Vagina (tissue), 2 donors: ENCODE data around the gene SPINK2.

Source experiments
- POLR2AphosphoS5 ChIP-seq, 2 donors: sonication (generic); formaldehyde crosslinking; IDR thresholded peaks; one replicate each; pipeline ENCODE4 v1.9.0; 2017; ENCODE audit warnings: antibody characterized with exemption in 2 of 2, mild to moderate bottlenecking in 2 of 2, low read depth in 1 of 2; ENCODE audit not compliant: insufficient read depth in 1 of 2
- TF ChIP-seq, protein P1 (sequence below), 3 experiments: fragments of 450-650 bp in 2 of 3; fragments of 200-600 bp in 1 of 3; sonication (generic) in 1 of 3; IDR thresholded peaks; one replicate each; pipeline ENCODE4 v1.5.1; 2017 to 2019; ENCODE audit warnings: antibody characterized with exemption in 3 of 3, mild to moderate bottlenecking in 2 of 3, moderate library complexity in 2 of 3

DNA sequence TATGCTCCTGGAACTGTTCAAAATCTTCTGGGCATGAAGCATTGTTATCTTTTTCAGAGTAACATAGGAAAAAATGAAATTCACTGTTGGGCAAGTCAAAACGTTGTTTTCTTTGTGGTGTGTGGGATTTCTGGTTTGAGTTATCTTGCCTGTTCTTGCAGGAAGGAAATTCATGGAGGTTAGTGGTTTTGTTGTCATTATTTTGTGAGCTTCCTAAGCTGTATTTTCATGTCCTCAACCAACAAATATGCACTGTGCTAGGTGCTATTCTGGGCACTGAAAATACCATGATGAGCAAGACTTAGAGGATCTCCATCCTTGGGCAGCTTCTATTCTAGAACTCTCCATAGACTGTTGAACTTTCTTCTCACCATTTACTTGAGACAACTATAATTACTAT is 16.9 kb downstream of the SPINK2 start:
- TF ChIP-seq, protein P1, sequence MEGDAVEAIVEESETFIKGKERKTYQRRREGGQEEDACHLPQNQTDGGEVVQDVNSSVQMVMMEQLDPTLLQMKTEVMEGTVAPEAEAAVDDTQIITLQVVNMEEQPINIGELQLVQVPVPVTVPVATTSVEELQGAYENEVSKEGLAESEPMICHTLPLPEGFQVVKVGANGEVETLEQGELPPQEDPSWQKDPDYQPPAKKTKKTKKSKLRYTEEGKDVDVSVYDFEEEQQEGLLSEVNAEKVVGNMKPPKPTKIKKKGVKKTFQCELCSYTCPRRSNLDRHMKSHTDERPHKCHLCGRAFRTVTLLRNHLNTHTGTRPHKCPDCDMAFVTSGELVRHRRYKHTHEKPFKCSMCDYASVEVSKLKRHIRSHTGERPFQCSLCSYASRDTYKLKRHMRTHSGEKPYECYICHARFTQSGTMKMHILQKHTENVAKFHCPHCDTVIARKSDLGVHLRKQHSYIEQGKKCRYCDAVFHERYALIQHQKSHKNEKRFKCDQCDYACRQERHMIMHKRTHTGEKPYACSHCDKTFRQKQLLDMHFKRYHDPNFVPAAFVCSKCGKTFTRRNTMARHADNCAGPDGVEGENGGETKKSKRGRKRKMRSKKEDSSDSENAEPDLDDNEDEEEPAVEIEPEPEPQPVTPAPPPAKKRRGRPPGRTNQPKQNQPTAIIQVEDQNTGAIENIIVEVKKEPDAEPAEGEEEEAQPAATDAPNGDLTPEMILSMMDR (IDR thresholded peaks at IDR 0.05), result no peak
- TF ChIP-seq POLR2AphosphoS5 (IDR thresholded peaks at IDR 0.05; ENCODE audit: insufficient read depth in 1 of 2, low read depth in 1 of 2), result no peak
